DMS153 (cell line): ENCODE results near the gene NOX3.
"Not testable (repeated sequence)": the region's sequence is repeated elsewhere in the genome, so short reads cannot be mapped to it uniquely, and the experiment has no call there.

Experiments
- DNase-seq: peaks from one replicate; lab custom pipeline; 2025; lab: John Stamatoyannopoulos, UW

NOX3 gene, protein sequence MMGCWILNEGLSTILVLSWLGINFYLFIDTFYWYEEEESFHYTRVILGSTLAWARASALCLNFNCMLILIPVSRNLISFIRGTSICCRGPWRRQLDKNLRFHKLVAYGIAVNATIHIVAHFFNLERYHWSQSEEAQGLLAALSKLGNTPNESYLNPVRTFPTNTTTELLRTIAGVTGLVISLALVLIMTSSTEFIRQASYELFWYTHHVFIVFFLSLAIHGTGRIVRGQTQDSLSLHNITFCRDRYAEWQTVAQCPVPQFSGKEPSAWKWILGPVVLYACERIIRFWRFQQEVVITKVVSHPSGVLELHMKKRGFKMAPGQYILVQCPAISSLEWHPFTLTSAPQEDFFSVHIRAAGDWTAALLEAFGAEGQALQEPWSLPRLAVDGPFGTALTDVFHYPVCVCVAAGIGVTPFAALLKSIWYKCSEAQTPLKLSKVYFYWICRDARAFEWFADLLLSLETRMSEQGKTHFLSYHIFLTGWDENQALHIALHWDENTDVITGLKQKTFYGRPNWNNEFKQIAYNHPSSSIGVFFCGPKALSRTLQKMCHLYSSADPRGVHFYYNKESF

DNA sequence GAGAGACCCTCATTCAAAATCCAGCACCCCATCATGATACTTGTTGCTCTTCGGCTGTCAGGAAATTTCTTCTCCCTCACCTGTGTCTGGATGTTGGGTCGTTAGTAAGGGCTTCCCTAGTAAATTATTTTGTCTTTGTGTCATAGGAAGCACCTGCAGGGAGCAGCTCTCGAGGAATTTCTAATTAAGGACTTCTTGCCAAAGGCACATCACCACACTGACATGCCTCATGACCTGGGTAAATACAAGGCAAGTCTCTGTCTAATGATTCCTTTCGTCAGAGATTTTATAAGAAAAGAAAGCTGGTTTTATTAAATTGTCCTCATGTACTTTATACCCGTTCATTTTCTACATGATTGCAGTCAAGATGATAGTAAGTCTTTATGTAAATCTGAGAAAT lies at the start of gene NOX3:
Gene NOX3, minus strand, starts transcription at position 74 of the 400 bp plus-strand sequence. Its CDS starts 39 bp downstream, at position 35.
- no peak for DNase-seq

DNA sequence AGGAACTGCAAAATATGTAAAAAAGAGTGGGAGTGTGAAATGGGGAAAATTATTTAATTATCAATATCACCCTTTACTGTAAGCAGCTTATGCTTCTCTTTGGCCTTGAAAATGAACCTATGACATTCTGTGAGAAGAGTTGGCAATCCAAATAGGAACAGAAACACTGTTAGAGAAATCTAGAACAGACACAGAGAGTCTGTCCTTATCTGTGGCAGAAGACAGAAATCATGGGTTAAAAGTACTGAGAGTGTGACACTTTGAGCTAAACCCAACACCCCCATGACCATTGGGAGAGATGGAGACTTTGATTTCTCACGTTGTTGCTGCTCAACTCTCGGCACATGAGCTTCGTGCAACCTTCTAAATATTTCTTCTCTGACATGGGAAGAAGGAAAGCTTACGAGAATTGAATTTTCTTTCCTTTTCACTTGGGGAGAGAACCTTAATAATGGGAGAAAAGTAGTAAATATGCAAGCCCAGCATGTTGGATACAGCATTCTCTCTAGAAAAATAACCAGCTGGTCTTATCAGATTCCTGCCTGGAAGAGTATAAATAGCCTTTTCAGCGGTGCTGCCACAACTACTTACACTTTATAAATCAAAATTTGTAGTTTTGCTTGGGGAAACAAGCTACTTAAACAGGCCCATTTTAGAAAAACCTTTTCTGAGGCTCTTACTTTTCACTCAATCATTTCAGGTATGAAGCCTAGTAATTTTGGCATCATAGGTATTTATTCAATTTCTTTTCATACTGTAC lies 49.4 kb upstream of the NOX3 start:
- no peak for DNase-seq

DNA sequence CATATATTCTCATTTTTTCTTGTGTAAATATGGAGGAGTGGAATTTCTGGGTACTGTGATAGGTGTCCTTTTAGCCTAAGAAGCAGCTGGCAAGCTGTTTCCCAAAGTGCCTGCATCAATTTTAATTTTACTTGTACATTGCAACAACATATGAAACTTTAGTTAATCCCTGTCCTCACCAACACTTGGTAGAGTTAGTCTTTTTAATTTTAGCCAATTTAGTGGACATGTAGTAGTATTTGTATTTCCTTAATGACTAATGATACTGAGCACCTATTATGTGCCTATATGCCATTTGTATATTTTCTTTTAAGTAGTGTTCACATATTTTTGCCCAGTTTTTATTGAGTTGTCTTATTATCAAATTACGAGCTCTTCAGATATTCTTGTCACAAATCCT lies 46.8 kb upstream of the NOX3 start:
- DNase-seq: no peak

DNA sequence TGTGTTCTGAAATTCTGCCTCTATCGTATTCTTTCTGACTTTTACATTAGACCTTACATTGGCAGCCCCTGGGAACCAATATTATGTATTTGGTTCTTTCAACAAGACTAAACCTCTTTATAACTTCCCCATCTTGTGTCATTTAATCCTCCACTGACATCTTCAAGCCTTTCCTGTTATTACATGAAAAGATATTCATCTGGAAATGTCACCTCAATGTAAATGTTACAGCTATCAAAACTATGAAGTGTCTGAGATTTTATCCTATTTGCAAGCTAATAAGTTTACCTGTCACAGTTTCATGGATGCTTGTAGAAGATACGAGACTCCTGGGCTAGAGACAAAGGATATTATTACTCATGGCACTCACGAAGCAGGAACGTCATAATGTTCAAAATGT lies 43.9 kb upstream of the NOX3 start:
- no peak for DNase-seq

DNA sequence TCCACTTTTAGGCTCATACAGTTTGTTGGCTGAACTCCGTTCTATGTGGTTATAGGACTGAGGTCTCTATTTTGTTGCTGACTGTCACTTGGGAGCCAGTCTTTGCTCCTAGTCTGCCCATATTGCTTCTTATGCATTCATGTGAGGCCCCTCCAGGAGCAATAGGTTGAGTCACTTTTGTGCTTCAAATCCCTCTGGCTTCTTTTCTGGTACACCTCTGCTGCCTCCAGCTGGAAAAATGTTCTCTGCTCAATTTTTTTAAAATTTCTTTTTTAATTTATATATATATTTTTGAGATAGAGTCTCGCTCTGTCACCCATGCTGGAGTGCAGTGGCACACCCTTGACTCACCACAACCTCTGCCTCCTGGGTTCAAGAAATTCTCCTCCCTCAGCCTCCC lies 42.7 kb upstream of the NOX3 start:
- DNase-seq: no peak

DNA sequence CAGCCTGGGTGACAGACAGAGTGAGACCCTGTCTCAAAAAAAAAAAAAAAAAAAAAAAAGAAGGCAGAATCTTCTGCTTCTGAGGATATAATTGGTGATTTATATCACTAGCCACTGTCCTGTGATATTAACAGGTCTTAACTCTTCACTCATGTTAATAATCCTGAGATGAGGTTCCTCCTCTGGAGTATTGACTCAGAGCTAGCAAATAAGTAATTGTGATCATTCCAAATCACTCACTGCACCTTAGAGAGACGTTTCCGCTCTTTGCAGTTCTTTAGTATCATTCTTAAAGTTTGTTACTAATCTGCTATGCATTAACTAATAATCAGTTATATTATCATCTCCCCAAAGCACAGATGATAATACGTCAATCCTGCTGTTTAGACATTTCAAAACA lies 41.6 kb upstream of the NOX3 start:
- no peak for DNase-seq

DNA sequence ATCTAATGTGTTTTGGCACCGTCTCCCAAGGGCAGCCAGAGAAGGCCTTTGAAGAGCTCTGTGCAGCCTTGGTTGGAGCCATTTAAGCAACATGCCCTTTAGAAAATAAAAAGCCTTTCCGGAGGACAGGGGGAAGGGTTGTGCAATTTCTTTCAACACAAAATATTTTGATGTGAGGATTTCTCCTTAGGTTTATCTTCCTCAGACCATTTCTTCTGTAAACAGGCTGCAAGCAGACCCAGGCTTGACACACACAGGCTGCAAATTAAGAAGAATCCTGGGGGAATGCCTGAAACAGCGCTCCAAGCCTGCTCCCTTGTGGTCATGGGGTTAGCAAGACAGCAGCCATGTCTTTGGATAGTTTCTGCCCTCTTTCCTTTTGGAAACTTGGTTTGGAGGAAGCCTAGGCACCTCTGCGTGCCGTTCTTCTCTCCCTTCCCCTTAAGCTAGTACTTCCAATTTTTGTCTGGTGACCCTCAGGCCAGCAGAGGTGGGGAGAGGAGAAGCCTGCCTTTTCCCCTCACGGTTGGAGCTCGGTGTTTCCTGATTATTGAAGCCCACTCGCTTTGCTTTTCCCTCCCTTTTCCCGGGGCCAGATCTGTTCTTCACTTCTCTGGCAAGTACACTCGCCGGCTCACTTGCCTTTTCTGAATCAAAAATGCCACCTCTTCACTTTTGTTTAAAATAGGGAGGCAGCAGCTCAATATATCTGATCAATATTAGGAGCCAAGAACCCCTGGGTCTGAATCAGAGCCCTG lies 39.6 kb upstream of the NOX3 start:
- DNase-seq: no peak

DNA sequence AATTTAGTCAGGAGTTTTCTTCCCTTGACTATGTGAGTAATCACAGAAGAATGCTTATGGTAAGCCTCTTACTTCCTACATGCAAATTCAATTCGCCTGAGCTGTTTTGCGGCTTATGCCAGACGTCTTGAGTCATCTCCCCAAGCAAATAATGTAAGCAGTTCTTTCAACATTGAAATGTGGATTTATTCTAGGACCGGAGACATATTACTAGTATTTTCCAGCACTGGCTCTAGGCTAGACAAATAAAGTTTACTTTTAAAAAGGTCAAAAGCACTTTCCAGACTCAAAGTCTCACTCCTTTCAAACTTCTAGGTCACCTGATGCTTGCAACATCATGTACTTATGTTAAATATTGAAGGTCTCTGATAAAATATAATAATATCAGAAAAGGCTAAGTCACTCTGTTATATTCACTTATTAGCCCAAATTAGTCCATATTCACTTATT lies 38.1 kb upstream of the NOX3 start:
- no peak for DNase-seq

DNA sequence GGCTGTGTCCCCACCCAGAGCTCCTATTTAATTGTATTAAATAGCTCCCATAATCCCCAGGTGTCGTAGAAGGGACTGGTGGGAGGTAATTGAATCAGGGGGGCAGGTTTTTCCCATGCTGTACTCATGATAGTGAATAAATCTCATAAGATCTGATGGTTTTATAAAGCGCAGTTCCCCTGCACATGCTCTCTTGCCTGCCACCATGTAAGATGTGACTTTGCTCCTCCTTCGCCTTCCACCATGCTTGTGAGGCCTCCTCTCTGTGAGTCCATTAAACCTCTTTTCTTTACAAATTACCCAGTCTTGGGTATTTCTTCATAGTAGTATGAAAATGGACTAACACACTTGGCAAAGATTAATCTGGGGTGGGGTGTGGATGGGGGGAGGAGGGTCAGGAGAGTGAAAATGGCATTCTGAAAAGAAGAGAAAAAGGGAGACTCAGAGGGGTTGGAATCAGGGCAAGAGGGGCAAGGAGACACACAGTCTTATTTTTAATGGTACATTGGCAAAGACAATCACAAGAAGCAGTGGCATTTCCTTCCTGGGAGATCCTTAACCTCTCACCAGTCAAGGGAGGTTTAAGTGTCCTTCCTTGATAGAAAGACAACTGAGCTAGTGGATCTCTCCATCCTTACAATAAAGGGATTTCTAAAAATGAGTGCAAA lies 37.5 kb upstream of the NOX3 start:
- DNase-seq: no peak

DNA sequence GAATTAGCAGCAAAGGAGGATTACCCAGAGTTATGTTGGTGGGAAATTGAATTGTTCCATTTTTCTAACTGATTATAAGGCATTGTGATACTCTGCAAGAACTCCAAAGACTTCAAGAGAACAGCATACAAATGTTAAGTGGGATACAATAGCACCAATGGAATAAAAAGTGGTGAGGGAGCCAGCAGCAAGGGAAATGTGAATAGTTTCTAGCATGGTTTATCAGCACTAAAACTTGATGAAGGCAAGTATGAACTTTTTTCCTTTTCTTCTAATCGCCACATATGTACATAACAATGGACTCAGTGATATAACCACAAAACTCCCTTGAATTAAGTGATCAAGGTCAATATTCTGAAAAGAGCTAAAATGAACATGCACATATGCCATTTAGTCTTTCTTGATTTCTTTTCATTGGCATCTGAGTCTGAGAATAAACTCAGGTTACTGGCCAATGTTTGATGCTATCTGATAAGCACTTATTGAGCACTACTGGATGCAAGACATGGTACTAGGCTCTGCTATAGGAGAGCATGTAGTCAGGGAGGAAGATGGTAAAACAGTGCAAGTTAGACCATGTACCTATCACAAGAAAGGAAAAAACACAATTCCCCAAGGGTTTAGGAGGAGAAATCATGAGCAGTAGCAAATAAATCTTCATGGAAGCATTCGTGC lies 36.6 kb upstream of the NOX3 start:
- no peak for DNase-seq

DNA sequence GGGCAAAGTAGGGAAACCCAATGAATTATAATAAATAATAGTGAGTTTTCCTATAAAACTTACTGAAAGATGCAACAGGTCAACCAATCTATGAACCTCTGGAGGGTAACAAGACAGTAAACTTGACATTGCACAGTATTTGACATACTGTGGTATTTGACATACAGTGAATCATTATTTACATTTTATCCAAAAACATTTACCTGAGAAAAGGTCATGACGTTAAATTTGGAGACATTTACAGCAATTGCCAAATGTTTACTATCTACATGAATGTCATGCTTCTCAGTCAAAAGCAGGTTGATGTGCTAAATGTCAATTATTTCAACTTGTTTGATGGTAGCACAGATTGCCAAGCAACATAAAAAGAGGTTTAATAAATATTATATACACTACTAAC lies 35.8 kb upstream of the NOX3 start:
- no peak for DNase-seq

DNA sequence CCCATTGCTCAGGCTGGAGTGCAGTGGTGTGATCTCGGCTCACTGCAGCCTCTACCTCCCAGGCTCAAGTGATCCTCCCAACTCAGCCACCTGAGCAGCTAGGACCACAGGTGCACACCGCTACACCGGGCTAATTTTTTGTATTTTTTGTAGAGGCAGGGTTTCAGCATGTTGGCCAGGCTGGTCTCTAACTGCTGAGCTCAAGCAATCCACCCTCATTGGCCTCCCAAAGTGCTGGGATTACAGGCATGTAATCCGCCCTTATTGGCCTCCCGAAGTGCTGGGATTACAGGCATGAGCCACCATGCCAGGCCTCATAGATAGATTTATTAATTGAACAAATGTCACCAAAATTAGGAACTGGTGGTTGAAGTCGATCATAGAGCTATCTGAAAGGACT lies 32.6 kb upstream of the NOX3 start:
- DNase-seq: not testable (repeated sequence)

DNA sequence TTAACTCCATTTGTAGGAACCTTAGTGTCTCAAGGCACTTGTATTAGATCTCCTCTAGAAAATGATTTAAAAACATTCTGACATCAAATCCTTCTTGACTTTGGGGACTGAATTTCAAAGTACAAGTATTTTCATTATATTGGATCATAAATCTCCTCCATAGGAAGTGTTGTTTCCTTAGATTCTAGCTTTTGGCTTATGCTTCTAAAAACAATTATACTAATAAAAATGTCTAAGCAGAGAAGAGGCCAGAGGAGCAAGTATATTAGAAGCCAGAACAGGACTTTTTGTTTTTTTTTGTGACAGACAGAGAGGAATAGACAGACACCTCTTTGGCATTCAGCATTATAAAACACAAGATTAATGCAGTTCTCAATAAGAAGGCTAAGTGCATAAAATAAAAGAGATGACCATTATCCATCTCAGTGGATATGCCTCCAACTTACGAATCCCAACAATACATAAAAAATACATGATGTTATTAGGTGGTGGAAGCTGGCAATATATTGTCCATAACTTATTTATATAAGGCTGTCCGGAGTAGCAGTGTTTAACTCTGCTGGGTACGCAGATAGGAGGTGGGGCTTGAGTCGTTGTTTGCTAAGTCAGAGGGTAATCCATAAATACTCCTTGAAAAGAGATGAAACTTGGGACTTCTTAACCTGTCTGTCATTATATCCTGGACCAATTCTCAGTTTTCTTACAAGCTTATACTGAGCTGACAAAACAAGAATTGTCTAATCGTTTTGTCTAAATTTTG lies 31.9 kb upstream of the NOX3 start:
- no peak for DNase-seq

DNA sequence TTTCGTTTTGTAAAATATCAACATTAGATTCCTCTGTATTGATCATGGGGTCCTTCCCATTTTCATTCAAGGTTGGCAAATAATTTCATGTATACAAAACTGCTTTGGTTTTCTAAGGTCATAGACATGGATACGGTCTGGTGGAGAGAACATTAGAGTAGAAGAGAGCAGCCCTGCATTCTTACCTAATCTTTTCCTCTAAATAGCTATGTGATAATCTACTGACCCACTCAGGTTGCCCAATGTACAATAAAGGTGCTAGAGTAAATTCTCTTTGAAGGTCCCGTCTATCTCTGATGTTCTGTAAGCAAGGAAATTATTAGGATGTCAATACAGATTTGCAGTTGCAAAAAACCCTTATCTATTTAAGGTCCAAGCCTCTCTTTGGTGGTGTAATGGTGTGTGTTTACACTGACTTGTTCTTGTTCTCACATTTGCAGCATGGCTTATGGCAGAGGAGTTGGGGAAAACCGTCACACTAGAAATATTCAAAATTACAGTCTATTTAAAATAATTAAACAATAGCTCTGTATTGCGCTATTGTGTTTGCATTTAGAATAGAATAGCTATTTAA lies 31.2 kb upstream of the NOX3 start:
- DNase-seq: no peak

DNA sequence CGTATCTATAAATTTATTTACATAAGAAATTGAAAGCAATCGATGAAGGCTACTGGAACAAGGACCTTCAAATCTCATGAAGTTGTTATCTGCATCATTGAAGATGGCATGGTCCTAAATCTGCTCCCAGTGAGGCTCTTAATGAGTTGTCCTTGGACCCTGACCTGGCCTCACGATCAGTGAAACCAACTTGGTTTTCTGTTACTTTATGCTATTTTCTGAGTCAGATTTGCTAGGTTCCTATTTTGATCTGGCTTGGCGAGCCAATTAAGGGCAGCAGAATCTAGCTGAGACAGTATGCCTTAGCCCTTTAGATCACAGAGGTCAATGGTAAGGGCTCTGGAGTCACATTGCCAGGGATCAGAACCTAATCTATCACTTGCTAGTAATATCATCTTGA lies 30.1 kb upstream of the NOX3 start:
- DNase-seq: no peak

DNA sequence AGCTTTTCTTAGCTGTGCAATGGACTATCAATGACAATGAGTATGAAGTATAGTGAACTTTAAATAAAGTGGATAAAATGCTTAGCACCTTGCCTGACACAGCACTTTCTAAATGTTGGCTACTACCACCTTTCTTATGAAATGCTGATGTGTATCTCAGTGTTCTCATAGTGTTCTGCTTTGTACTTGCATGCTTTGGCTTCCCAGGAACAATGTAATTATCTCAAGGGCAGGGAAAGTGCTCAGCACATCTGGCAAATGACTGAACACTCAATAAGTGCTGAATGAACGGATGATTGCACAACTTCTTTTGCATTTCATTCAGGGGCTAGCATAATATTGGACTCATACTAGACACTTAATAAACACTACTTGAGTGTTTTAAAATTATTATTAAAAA lies 28.2 kb upstream of the NOX3 start:
- no peak for DNase-seq

DNA sequence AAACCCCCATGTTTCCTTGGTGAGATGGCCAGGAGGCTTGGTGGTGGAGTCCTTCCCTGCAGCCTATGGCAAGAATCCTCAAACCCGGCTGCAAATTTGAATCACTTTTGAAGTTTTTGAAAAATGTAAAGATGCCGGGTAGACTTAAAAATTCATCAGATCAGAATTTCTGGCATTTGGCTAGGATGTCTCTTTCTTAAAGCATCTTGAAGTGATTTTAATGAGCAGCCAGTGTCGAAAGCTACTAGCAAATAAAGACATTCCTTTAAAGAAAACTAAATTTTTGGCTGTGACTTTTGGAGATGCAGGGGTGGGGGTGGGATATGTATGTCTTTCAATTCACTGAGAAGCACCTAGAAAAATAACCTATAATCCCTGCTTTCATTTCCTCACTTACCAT lies 25.6 kb upstream of the NOX3 start:
- no peak for DNase-seq

DNA sequence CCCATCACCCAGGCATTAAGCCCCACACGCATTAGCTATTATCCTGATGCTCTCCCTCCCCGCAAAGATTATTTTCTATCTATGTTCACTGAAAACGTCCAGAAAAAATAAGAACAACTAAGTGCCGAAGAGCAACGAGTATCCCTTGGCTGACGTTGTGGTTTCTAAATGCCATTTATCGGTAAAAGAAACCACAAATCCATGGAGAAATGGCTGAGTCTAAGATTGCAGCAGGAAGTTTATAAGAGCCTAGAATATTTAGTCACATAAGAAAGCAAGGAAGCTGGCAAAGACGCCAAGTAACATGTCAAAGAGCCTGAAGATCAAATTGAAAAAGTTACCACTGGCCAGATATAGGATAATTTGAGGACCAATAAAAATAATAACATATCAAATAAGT lies 18.1 kb upstream of the NOX3 start:
- no peak for DNase-seq

DNA sequence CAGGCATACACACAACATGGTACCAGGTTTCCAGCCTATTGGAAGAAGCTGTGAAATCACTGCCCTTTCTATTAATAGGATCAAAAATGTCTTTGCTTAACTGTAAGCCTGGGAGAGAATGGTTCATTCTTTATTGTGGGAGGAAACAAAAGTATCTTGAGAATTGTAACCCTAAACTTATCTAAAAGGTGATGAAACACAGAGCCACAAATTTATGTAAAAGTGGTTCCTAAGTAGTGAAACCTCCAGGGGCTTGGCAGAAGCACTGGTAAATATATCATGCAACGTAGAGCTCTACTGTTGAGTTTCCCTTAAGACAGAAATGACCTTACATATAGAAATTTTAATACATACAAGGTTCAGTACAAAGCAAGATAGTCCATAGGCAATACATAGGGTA lies 17.2 kb upstream of the NOX3 start:
- DNase-seq: no peak

DNA sequence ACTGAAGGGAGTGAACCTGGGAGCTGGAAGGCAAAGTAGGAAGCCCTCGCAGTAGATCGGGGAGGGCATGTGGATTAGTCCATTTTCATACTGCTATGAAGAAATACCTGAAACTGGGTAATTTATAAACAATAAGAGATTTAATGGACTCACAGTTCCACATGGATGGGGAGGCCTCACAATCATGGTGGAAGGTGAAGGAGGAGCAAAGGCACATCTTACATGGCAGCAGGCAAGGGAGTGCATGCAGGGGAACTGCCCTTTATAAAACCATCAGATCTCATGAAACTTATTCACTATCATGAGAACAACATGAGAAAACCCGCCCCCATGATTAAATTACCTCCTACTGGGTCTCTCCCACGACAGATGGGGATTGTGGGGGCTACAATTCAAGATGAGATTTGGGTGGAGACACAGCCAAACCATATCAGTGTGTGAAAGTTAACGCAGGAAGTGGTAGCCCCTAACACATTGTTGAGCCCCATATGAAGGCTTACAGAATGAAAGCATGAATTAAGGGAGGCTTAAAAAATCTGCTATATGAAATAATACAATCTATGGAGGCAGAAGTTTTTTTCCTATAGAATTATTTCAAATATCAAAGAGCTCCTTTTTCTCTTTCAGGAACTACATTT lies 15.5 kb upstream of the NOX3 start:
- not testable (repeated sequence) for DNase-seq
